Panc1 (cell line): ENCODE data around the gene APOA1. TPM values are rescaled to one million over a fixed set of nuclear protein-coding genes. Genes with fewer than 3 reads are reported as not detected.

Experiments
- ATAC-seq: fragments of 200-7000 bp; cut with Tn5 transposase; 2 replicates; pipeline ENCODE4 v1.9.1; 2020; ENCODE audit warnings: mild to moderate bottlenecking, moderate library complexity
- BruUV-seq: library from RNA; stranded (reverse); fragments of 400-500 nt; replicated peaks from 2 replicates; lab custom pipeline; 2021; lab: Mats Ljungman, UMichigan
- CTCF ChIA-PET: fragments of 300-600 bp; sonication (Branson Sonifier 250); formaldehyde crosslinking; loops from one replicate; lab custom pipeline; 2022; ENCODE audit warnings: antibody characterized with exemption; lab: Charles Lee
- POLR2A ChIA-PET: fragments of 300-600 bp; sonication (Branson Sonifier 250); formaldehyde crosslinking; loops from one replicate; lab custom pipeline; 2022; ENCODE audit warnings: antibody characterized with exemption; lab: Charles Lee
- DNase-seq: peaks from one replicate; pipeline ENCODE4 v3.0.0-alpha.2; 2010; ENCODE audit warnings: low read depth, low spot score
- H3K27ac ChIP-seq: 2 replicates; pipeline ENCODE4 v1.5.1; 2011; ENCODE audit warnings: mild to moderate bottlenecking, low read length, inconsistent platforms
- H3K27me3 ChIP-seq: fragments of 200-500 bp; sonication (Bioruptor generic); 2 replicates; pipeline ENCODE4 v1.6.0; 2014; ENCODE audit warnings: low read length, inconsistent platforms; ENCODE audit not compliant: control insufficient read depth, insufficient read depth
- H3K36me3 ChIP-seq: fragments of 200-500 bp; sonication (Bioruptor generic); 2 replicates; pipeline ENCODE4 v1.5.1; 2014; ENCODE audit warnings: inconsistent platforms, mild to moderate bottlenecking, low read length, moderate library complexity; ENCODE audit not compliant: control insufficient read depth, insufficient read depth
- H3K4me1 ChIP-seq: 2 replicates; pipeline ENCODE4 v1.5.1; 2011; ENCODE audit warnings: inconsistent platforms, mild to moderate bottlenecking, low read length, moderate library complexity; ENCODE audit not compliant: control insufficient read depth, insufficient read depth
- H3K4me3 ChIP-seq, 2 experiments: 2 replicates each; pipeline ENCODE4 v1.5.1; 2011 to 2012; ENCODE audit warnings: low read depth in 2 of 2, low read length in 2 of 2, mild to moderate bottlenecking in 2 of 2, inconsistent platforms in 1 of 2, moderate library complexity in 1 of 2
- H3K9me3 ChIP-seq: fragments of 200-500 bp; sonication (Bioruptor generic); 2 replicates; pipeline ENCODE4 v1.5.1; 2014; ENCODE audit warnings: low read depth, mild to moderate bottlenecking, inconsistent platforms, low read length, moderate library complexity; ENCODE audit not compliant: control insufficient read depth, insufficient read depth
- CTCF ChIP-seq: fragments of 450-650 bp; IDR thresholded peaks from 2 replicates; pipeline ENCODE4 v1.5.1; 2017; ENCODE audit warnings: mild to moderate bottlenecking
- POLR2AphosphoS5 ChIP-seq: IDR thresholded peaks from 2 replicates; pipeline ENCODE4 v1.6.1; 2012; ENCODE audit warnings: mild to moderate bottlenecking, low read depth, low read length, moderate library complexity
- SIN3A ChIP-seq: IDR thresholded peaks from 2 replicates; pipeline ENCODE4 v1.6.1; 2012; ENCODE audit warnings: low read depth, mild to moderate bottlenecking, low read length, moderate library complexity, borderline replicate concordance; ENCODE audit not compliant: insufficient read depth
- TCF7L2 ChIP-seq: IDR thresholded peaks from 2 replicates; pipeline ENCODE4 v1.6.1; 2011; ENCODE audit warnings: mild to moderate bottlenecking, low read depth, low read length, inconsistent platforms
- in situ Hi-C: cut with HindIII; loops from 2 replicates; pipeline ENCODE4 v1.10.0; 2016; ENCODE audit warnings: low sequenced_read_pairs, low pct_unique_long_range_greater_than_20kb
- intact Hi-C: fragments of 100-400 bp; cut with micrococcal nuclease; formaldehyde crosslinking; loops from one replicate; pipeline ENCODE4 v1.10.0; 2022; ENCODE audit not compliant: unreplicated experiment
- total RNA-seq: library from RNA; stranded (reverse); gene quantifications from one replicate; pipeline ENCODE4 v1.2.1, GENCODE V29; 2021; ENCODE audit not compliant: unreplicated experiment
- TF ChIP-seq, protein P1 (sequence below), 2 experiments: IDR thresholded peaks; 2 replicates each; pipeline ENCODE4 v1.6.1; 2011 to 2012; ENCODE audit warnings: low read depth in 2 of 2, control low read depth in 1 of 2, low read length in 1 of 2, mild to moderate bottlenecking in 1 of 2, moderate library complexity in 1 of 2; ENCODE audit not compliant: insufficient read depth in 1 of 2

The APOA1 gene
- total RNA-seq, 1 experiment from 2014 or later: 1.7 TPM

GRCh38 chr11:116833816-116834534, 3.4 kb downstream of the APOA1 start:
- no peaks in the 10 kb centered on the region for H3K27me3 ChIP-seq
- ATAC-seq (no peak), DNase-seq (no peak)
- BruUV-seq: no TSS peak
- ChIA-PET CTCF (interaction anchor here (0.6 to 0.7 kb wide), 3 partner anchors 18 to 135 kb away, joined by 3 to 10 read pairs (median 9); no protein-coding TSS in a partner anchor), POLR2A (no interaction called here)
- no peaks in the 10 kb centered on the region for H3K9me3 ChIP-seq
- H3K27ac ChIP-seq: no peak overlapping the region
- TF ChIP-seq SIN3A (no peak), POLR2AphosphoS5 (no peak), TCF7L2 (no peak), CTCF (no peak)
- TF ChIP-seq, protein P1, sequence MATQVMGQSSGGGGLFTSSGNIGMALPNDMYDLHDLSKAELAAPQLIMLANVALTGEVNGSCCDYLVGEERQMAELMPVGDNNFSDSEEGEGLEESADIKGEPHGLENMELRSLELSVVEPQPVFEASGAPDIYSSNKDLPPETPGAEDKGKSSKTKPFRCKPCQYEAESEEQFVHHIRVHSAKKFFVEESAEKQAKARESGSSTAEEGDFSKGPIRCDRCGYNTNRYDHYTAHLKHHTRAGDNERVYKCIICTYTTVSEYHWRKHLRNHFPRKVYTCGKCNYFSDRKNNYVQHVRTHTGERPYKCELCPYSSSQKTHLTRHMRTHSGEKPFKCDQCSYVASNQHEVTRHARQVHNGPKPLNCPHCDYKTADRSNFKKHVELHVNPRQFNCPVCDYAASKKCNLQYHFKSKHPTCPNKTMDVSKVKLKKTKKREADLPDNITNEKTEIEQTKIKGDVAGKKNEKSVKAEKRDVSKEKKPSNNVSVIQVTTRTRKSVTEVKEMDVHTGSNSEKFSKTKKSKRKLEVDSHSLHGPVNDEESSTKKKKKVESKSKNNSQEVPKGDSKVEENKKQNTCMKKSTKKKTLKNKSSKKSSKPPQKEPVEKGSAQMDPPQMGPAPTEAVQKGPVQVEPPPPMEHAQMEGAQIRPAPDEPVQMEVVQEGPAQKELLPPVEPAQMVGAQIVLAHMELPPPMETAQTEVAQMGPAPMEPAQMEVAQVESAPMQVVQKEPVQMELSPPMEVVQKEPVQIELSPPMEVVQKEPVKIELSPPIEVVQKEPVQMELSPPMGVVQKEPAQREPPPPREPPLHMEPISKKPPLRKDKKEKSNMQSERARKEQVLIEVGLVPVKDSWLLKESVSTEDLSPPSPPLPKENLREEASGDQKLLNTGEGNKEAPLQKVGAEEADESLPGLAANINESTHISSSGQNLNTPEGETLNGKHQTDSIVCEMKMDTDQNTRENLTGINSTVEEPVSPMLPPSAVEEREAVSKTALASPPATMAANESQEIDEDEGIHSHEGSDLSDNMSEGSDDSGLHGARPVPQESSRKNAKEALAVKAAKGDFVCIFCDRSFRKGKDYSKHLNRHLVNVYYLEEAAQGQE (IDR thresholded peaks at IDR 0.05; ENCODE audit: insufficient read depth in 1 of 2, low read depth in 2 of 2, low read length in 1 of 2): no peak
- no peaks in the 10 kb centered on the region for H3K36me3 ChIP-seq
- peaks cover 4% of the 10 kb centered on the region; the same call in 1 of the 2 replicates for H3K4me1 ChIP-seq
- intact Hi-C loops: no loop called here
- in situ Hi-C loops: no loop called here
- H3K4me3 ChIP-seq: no peak overlapping the region

- Histone ChIP-seq H3K27ac (no peak overlapping the region), H3K27me3 (no peaks in the 10 kb centered on the region), H3K4me3 (no peak overlapping the region), H3K9me3 (no peaks in the 10 kb centered on the region), H3K36me3 (no peaks in the 10 kb centered on the region), H3K4me1 (peaks cover 4% of the 10 kb centered on the region; the same call in 1 of the 2 replicates)
- no TSS peak for BruUV-seq
- in situ Hi-C loops (no loop called here), intact Hi-C loops (no loop called here)
- ATAC-seq: no peak
- ChIA-PET CTCF (no interaction called here), POLR2A (no interaction called here)
- TF ChIP-seq, protein P1 (IDR thresholded peaks at IDR 0.05; ENCODE audit: insufficient read depth in 1 of 2, low read depth in 2 of 2, low read length in 1 of 2): no peak
- TF ChIP-seq CTCF (no peak), TCF7L2 (no peak), SIN3A (no peak), POLR2AphosphoS5 (no peak)
- no peak for DNase-seq
Observed at GRCh38 chr11:116833491-116833815, 4.0 kb downstream of the APOA1 start.
